ENCODE measurements around the gene EPHA6.
"Not testable (repeated sequence)": the region's sequence is repeated elsewhere in the genome, so short reads cannot be mapped to it uniquely, and the experiment has no call there.

EPHA6 gene

GRCh38 chr3:97515076-97515475 lies 700.7 kb downstream of the EPHA6 start:
- DNase-seq (ENCODE audit: low read depth): no peak
- no peak for TF ChIP-seq CTCF (IDR thresholded peaks at IDR 0.05; ENCODE audit: insufficient read depth, low read depth, low read length, missing control alignments)
- no peak overlapping the region for H3K4me3 ChIP-seq (ENCODE audit: low read depth, low read length)

DNA sequence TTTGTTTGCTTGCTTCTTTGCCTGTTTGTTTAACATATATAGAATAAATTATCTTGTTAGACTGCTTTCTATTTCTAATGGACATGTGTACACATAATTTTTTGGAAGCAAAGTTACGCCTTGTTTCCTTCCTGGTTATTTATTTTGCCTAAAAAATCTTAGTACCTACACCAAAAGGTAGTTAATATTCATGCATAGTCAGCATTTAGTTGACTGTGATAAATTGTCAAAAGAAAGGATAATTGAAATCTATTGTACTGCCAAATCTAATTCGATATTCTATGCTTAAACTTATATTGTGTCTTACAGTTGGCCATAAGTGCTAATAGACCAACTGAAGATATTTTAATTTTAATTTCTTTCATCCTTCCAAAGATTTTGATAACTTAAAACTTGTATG lies 716.3 kb downstream of the EPHA6 start:
- DNase-seq (ENCODE audit: low read depth): no peak
- TF ChIP-seq CTCF (IDR thresholded peaks at IDR 0.05; ENCODE audit: insufficient read depth, low read depth, low read length, missing control alignments): no peak
- no peak overlapping the region for H3K4me3 ChIP-seq (ENCODE audit: low read depth, low read length)

DNA sequence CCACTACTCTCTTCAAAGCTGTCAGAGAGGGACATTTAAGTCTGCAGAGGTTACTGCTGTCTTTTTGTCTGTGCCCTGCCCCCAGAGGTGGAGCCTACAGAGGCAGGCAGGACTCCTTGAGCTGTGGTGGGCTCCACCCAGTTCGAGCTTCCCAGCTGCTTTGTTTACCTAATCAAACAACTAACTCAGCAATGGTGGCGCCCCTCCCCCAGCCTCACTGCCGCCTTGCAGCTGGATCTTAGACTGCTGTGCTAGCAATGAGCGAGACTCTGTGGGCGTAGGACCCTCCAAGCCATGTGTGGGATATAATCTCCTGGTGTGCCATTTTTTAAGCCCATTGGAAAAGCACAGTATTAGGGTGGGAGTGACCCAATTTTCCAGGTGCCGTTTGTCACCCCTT lies 733.2 kb downstream of the EPHA6 start:
- not testable (repeated sequence) for DNase-seq (ENCODE audit: low read depth); H3K4me3 ChIP-seq (ENCODE audit: low read depth, low read length)

GRCh38 chr3:97550408-97550807 lies 736.0 kb downstream of the EPHA6 start:
- no peak for TF ChIP-seq CTCF (IDR thresholded peaks at IDR 0.05; ENCODE audit: insufficient read depth, low read depth, low read length, missing control alignments)
- no peak overlapping the region for H3K4me3 ChIP-seq (ENCODE audit: low read depth, low read length)
- no peak for DNase-seq (ENCODE audit: low read depth)

DNA sequence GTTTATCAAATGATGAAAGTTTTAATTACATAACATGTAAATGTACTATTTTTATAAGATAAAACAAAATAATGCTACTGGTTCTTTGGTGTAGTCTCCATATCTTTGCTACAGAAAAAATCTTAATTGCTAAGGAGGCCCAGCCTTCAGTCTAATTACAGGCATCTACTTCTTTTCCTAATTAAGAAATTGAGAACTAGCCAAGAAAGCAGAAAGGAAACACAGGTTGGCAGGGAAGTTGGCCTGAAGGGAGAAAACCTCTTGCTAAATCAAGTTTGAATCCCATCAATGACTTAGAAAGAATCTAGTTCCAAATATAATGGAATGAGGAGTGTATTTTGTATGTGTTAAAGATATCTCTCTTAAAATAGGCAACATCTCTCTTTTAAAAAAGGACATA lies 737.8 kb downstream of the EPHA6 start:
- no peak overlapping the region for H3K4me3 ChIP-seq (ENCODE audit: low read depth, low read length)
- TF ChIP-seq CTCF (IDR thresholded peaks at IDR 0.05; ENCODE audit: insufficient read depth, low read depth, low read length, missing control alignments): no peak

GRCh38 chr3:97575742-97576141 lies 761.3 kb downstream of the EPHA6 start:
- no peak overlapping the region for H3K4me3 ChIP-seq (ENCODE audit: low read depth, low read length)
- no peak for DNase-seq (ENCODE audit: low read depth)
- TF ChIP-seq CTCF (IDR thresholded peaks at IDR 0.05; ENCODE audit: insufficient read depth, low read depth, low read length, missing control alignments): no peak

More for the DNA sequence above, 737.8 kb downstream of the EPHA6 start:
- DNase-seq (ENCODE audit: low read depth): no peak

- no peak for DNase-seq (ENCODE audit: low read depth)
- no peak for TF ChIP-seq CTCF (IDR thresholded peaks at IDR 0.05; ENCODE audit: insufficient read depth, low read depth, low read length, missing control alignments)
- no peak overlapping the region for H3K4me3 ChIP-seq (ENCODE audit: low read depth, low read length)
Observed at GRCh38 chr3:97576221-97576620, 761.8 kb downstream of the EPHA6 start.

Data from GM12865 (cell line).